NCI-H1105 treated with DMSO at 0.1 percent for 48 hours (cell line): ENCODE results near the gene ACACB.

Experiments
- DNase-seq: peaks from one replicate; lab custom pipeline; 2025; lab: John Stamatoyannopoulos, UW

ACACB gene

GRCh38 chr12:109219938-109220337, 103.6 kb downstream of the ACACB start:
- no peak for DNase-seq

- no peak for DNase-seq
These were observed 105.0 kb downstream of the ACACB start for GRCh38 chr12:109221277-109221931.

DNA sequence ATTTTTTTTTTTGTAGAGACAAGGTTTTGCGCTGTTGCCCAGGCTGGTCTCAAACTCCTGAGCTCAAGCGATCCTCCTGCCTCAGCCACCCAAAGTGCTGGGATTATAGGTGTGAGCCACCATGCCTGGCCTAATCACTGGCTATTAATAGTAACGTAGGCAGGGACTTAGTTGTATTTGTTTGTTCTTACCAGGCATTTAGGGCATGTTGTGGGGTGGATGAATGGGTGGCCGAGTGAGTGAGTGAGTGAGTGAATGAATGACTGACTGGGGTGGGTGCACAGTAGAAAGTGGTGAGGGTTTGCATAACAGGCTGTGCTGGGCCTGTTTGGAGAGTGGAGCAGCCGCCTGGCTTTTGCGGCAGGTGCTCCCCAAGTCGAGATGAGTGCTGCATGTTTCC, 105.7 kb downstream of the ACACB start:
- DNase-seq, result no peak

DNA sequence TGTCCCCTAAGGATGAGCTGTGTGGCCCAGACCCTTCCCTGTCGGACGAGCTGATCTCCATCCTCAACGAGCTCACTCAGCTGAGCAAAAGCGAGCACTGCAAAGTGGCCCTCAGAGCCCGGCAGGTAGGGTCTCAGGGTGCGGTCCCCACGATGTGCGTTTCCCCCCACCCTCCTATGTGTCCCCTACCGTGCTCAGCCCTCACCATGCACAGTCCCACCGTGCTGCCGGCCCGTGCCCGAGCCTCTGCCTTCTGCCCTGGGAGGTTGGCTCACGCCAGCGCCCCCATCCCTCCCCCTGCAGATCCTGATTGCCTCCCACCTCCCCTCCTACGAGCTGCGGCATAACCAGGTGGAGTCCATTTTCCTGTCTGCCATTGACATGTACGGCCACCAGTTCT, 106.1 kb downstream of the ACACB start:
- no peak for DNase-seq

GRCh38 chr12:109223211-109223610, 106.8 kb downstream of the ACACB start:
- no peak for DNase-seq

- no peak for DNase-seq
These were observed 107.5 kb downstream of the ACACB start for GRCh38 chr12:109223868-109224267.

- DNase-seq, result no peak
These were observed 112.3 kb downstream of the ACACB start for GRCh38 chr12:109228664-109229063.

DNA sequence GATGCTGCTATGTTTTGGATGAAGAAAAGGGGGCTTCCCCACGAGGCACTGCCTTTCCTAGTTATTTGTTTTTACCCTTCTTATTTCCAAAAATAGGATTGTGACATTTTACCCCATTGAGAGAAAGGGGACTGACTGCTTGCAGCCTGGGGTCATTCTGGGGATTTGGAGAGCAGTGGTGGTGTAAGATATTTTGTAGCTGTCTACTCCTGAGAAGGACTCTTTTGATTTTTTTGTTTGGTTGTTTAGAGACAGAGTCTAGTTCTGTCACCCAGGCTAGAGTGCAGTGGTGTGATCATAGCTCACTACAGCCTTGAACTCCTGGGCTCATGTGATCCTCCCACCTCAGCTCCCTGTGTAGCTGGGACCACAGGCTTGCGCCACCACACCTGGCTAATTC, 113.8 kb downstream of the ACACB start:
- no peak for DNase-seq

DNA sequence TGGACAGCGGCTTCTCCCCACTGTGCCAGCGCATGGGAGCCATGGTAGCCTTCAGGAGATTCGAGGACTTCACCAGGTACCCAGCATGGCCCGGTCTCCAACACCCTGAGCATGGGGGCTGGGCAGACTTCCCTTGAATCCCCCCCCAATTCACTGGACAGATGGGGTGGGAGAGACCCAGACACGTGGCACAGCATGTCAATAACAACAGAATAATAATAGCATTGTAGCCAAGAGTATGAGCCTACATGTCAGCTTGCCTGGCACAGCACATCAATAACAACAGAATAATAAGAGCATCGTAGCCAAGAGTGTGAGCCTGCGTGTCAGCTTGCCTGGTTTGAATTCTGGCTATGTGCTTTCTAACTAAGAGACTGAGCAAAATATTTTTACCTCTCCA, 116.3 kb downstream of the ACACB start:
- DNase-seq, result no peak

- no peak for DNase-seq
These were observed 117.6 kb downstream of the ACACB start for GRCh38 chr12:109234012-109234411.

GRCh38 chr12:109236257-109236656, 119.9 kb downstream of the ACACB start:
- no peak for DNase-seq

GRCh38 chr12:109239179-109239578, 122.8 kb downstream of the ACACB start:
- DNase-seq, result no peak

- DNase-seq, result no peak
These were observed 123.3 kb downstream of the ACACB start for GRCh38 chr12:109239691-109240090.

DNA sequence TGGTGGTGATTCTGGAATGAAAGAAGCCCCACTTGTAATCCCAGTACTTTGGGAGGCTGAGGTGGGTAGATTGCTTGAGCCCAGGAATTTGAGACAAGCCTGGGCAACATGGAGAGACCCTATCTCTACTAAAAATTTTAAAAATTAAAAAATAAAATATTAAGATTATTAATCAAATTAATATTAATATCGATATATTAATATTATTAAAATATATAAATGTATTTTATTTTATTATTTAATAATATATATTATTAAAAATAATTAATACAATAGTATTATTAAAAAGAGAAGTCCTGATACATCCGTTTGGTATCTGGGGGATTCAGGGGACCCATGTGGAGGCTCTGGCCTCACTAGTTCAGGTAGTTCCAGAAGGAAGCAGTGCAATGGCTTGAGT, 124.0 kb downstream of the ACACB start:
- no peak for DNase-seq

DNA sequence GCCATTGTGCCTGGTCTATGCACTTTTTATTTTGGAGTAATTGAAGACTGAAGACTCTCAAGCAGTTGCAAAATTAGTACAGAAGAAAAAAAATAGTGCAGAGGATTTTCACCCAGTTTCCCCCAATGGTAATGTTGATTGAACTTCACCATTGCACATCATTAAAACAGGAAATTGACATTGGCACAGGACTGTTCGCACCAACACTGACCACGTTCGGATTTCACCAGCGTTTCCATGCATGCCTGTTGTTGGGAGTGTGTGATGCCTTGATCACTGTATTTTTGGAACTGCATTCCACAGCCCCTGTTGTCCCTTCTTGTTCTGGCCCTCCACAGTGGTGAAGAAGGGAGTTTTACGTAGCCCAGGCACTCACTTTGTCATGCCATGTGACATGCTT, 125.5 kb downstream of the ACACB start:
- no peak for DNase-seq

- no peak for DNase-seq
These were observed 127.7 kb downstream of the ACACB start for GRCh38 chr12:109244073-109244472.

GRCh38 chr12:109246221-109246620, 129.8 kb downstream of the ACACB start:
- DNase-seq, result no peak

DNA sequence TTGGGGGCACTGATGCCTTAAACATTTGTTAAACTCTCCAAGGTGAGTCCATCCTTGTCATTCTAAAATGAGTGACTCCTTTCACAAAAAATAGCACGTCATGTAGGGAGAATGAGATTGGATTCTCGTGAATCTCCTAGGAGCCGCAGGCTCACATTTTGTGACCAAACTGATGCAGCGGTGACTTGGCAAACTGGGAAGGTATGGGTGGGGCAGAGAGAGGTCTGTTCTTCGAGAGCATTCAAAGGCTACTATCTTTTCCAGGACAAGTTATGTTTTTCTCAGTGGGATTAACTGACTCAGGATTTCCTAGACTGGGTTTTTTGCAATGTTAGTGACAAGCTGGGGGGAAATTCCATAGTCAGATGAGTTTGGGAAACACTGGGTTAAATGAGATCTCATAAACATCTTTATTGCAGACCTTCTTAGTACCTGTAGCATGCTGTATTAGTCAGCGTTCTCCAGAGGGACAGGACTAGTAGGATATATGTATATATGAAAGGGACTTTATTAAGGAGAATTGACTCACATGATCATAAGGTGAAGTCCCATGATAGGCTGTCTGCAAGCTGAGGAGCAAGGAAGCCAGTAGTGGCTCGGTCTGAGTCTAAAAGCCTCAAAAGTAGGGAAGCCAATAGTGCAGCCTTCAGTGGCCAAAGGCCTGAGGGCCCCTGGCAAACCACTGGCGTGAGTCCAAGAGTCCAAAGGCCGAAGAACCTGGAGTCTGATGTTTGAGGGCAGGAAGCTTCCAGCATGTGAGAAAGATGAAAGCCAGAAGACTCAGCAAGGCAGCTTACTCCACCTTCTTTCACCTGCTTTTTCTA, 131.7 kb downstream of the ACACB start:
- no peak for DNase-seq

DNA sequence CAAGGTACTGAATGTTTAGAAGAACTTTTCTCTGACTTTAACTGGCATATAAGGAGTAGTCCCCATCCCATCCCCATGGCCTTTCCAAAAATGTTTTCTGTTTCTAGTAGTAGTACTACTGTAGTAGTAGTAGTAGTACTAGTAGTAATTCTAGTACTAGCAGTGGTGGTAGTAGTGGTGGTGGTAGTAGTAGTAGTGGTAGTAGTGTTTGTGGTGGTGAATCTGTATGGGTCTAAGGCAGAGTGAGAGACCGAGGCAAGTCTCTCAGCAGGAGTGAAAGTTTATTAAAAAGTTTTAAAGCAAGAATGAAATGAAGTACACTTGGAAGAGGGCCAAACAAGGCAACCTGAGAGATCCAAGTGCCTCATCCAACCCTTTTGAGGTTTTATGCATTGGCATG, 134.1 kb downstream of the ACACB start:
- DNase-seq, result no peak

GRCh38 chr12:109252799-109253198, 136.4 kb downstream of the ACACB start:
- DNase-seq, result no peak

DNA sequence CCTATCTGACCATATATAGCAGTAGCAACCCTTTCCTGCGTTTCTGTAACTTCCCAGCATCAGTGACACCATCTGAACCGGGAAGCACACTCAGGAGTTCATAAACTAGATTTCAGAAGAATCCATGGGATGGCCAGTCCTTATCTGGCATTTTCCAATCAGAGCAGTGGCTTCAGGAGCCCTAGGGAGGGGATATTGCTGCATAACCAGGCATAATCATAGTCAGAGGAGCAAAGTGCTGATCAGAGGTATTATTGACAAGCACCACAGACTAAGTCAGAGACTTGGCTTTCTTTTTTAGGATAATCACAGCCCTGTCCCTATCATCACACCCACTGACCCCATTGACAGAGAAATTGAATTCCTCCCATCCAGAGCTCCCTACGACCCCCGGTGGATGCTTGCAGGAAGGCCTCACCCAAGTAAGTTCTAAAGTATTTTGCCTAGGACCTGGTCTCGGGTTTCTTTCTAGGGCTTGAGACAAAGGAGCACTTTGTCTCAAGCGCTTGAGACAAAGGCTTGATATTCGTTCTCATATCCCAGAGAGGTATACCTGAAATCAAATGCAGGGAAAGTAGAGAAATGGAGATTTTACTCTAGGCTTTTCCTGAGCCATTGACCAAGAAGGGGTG, 137.6 kb downstream of the ACACB start:
- no peak for DNase-seq

- DNase-seq, result no peak
These were observed 139.0 kb downstream of the ACACB start for GRCh38 chr12:109255377-109255776.

DNA sequence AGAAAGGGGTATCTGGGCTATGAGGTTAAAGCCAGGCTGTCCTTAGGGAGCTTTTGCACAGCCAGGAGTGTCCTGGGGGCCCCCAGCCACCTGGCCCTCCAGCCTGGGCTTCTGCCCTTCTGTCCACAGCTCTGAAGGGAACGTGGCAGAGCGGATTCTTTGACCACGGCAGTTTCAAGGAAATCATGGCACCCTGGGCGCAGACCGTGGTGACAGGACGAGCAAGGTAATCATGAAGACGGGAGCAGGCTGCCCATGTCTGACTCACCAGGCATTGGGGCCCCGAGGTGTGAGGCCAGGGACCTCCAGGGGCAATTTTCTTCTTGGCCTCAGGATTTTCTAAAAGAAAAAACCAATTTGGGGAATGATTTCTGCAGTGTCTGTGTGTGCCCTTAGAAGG, 139.6 kb downstream of the ACACB start:
- DNase-seq, result no peak
